CMK (cell line): ENCODE measurements around the gene EIF2A.
"Not testable (repeated sequence)": the region's sequence is repeated elsewhere in the genome, so short reads cannot be mapped to it uniquely, and the experiment has no call there.

Experiments
- DNase-seq: peaks from one replicate; pipeline ENCODE4 v3.0.0-alpha.2; 2010; ENCODE audit warnings: low read depth

Gene EIF2A

DNA sequence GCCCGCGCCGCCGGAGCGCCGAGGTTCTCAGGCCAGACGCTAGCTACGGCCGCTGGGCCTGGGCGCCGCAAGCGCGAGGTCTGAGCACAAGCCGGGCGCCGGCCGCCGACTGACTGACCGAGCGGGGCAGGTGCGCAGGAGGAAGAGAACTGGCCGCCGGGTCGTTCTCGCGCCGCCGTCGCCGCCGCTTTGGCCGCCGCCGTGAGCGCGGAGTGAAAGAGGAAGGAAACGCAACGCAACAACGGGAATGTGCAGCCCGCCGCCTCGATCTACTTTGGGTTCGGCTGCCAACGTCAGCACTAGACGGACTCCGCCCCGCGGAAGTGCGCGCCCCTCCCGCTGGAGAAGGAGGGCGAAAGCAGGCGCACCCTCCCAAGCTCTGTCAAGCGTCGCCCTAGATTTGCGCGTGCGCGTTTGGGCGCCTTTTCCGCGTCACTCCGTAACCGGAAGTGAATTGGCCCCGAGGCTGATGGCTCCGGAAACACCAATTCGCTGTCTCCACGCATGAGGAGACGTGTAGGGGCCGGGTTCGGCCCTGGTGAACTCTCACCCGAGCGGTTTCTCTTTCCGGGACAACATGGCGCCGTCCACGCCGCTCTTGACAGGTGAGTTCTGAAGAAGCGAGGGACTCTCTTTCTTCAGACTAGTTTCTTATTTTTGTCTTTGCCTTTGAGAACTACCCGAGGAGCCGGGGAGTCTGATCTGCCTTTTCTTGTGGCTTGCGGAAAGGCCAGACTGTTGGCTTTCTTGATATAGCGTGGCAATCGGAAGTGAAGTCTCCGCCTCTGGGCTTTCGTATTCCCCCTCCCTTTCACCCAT, at the start of gene EIF2A, which contains the start of gene SERP1:
TSS of gene EIF2A (plus strand) at position 562 of the 819 bp plus-strand sequence. CDS start at position 578, 16 bp downstream.
TSS of gene SERP1 (minus strand) at position 271 of the 819 bp plus-strand sequence. CDS start 361 bp downstream, outside the sequence.
- DNase-seq: peak; percentile 87

DNA sequence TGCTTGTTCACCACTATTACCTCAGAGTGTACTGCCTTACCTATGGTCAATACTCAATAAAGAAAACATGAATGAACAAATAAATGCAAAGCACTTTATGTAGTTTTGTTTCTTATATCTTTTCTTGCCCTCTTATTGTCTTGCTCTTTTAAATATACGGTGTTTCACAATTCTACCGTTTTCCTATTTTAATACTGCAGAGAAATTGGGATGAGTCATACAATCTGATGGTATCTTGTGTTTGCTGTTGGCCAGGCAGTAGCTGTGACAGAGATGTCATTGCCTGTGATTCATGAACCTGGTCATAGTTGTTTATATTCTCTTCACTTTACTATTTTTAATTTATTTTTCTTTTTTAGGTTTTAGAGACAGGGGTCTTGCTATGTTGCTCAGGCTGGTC, 48.6 kb upstream of the EIF2A start:
- no peak for DNase-seq

DNA sequence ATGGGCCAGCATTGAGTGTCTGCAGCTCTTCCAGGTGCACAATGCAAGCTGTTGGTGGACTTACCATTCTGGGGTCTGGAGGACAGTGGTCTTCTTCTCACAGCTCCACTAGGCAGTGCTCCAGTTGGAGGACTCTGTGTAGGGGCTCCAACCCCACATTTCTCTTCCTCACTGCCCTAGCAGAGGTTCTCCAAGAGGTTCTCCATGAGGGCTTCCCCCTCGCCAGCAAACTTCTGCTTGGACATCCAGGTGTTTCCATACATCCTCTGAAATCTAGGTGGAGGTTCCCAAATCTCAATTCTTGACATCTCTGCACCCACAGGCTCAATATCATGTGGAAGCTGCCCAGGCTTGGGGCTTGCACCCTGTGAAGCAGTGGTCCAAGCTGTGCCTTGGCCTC, 45.6 kb upstream of the EIF2A start:
- not testable (repeated sequence) for DNase-seq

GRCh38 chr3:150503402-150504099, 43.0 kb upstream of the EIF2A start:
- DNase-seq: no peak

- DNase-seq: no peak
Measured at GRCh38 chr3:150504483-150504882, 42.1 kb upstream of the EIF2A start.

DNA sequence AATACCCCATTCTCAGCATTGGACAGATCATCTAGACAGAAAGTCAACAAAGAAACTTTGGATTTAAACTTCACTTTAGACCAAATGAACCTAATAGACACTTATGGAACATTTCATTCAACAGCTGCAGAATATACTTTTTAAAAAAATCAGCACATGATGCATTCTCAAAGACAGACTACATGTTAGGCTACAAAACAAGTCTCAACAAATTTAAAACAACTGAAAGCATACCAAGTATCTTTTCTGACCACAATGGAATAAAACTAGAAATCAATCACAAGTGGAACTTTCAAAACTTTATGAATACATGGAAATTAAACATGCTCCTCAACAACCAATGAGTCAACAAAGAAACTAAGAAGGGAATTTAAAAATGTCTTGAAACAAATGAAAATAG, 38.2 kb upstream of the EIF2A start:
- no peak for DNase-seq

GRCh38 chr3:150509780-150510179, 36.8 kb upstream of the EIF2A start:
- no peak for DNase-seq

DNA sequence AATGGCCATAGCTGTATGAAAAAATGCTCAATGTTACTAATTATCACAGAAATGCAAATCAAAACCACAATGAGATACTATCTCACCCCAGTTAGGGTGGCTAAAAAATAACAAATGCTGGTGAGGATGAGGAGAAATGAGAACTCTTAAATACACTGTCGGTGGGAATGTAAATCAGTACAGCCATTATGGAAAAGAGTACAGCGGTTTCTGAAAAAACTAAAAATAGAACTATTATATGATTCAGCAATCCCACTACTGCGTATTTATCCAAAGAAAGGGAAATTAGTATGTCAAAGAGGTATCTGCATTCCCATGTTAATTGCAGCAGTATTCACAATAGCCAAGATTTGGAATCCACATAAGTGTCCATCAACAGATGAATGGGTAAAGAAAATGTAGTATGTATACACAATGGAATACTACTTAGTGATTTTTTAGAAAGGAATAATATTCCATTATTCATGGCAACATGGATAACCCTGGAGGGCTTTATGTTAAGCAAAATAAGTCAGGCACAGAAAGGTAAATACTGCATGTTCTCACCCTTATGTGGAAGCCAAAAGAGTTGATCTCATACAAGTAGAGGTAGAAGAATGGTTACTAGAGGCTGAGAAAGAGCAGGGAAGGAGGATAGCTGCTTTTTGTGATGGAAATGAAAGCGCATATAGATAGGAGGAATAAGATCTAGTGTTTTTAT, 35.3 kb upstream of the EIF2A start:
- no peak for DNase-seq

- no peak for DNase-seq
Measured at GRCh38 chr3:150515210-150515609, 31.4 kb upstream of the EIF2A start.

GRCh38 chr3:150519026-150519425, 27.6 kb upstream of the EIF2A start:
- DNase-seq: no peak

DNA sequence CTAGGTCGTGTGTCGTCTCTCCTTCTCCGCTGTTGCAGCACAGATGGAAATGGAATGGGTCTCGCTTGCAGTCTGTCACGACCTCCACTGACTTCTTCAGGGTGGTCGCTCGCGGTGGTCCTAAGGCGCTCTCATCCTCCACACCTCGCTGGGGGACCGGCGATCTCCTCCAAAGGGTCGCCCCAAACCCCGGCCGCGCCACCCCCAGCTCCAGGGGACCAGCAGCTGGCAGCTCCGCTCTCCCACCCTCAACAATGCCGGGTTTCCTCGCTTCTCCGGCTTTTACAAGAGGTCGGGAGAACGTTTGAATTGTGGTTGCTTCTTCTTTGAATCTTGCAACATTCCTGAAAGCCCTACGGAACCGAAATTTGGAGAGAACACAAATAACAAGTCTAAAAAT, 26.2 kb upstream of the EIF2A start:
- DNase-seq: no peak

GRCh38 chr3:150521463-150521862, 25.1 kb upstream of the EIF2A start:
- no peak for DNase-seq

GRCh38 chr3:150523538-150523937, 23.0 kb upstream of the EIF2A start:
- DNase-seq: no peak

DNA sequence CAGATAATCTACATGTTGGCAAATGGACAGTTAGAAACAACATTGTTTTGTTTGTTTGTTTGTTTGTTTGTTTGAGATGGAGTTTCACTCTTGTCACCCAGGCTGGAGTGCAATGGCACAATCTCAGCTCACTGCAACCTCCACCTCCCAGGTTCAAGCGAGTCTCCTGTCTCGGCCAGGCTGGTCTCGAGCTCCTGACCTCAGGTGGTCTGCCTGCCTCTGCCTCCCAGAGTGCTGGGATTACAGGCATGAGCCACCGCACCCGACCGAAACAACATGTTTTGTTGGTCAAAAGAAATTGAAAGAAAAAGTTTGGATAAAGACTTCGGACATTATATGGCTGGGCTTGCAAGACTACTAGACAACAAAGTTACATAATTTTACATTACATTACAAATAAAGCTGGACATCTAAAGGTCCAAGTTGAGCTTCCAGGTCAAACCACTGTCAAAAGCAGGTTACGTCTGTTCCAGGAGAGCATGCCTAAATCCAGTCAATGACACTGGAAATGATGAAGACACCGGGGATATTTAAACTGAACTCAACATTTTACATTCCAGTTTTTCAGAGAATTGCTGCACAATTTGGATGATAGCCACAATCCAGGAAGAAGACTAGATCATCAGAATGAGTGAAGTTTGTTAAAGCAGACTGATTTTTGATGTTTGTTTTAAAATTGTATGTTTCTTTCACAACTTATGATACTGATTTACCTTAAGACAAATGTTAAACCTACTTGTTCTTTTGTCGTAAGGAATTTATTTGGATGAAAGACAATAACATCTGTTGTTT, 18.9 kb upstream of the EIF2A start:
- no peak for DNase-seq

DNA sequence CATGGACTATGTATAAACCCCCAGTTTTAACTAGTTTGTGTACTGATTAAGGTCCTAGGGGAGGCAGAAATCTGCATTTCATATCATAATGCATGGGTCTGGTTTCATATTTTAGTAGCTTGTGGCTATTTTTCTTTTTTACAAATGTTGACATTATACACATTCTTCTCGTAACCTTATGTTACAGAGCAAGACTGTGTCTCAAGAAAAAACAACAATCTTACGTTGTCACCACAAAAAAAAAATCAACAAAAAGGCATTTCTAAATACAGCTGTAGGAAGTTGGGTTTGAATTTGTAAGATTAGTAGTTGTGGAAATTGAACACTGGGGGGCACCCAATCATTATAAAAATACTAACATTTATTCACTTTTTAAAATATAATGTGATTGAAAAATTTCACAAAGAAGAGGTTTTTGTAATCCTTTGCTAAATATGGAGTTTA, 18.2 kb upstream of the EIF2A start:
- no peak for DNase-seq

DNA sequence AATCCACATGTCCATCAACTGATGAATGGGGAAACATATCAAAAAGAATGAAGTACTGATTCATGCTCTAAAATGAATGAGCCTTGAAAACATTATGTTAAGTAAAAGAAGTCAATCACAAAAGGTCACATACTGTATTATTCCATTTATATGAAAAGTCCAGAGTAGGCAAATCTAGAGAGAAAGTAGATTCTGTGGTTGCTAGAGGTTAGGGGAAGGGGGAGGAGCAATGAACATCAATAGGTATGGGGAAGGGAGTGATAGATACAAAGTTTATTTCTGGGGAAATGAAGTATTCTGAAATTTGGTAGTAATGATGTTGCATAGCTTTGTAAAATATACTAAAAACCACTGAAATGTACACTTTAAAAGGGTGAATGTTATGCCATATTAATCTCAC, 14.8 kb upstream of the EIF2A start:
- DNase-seq: no peak

DNA sequence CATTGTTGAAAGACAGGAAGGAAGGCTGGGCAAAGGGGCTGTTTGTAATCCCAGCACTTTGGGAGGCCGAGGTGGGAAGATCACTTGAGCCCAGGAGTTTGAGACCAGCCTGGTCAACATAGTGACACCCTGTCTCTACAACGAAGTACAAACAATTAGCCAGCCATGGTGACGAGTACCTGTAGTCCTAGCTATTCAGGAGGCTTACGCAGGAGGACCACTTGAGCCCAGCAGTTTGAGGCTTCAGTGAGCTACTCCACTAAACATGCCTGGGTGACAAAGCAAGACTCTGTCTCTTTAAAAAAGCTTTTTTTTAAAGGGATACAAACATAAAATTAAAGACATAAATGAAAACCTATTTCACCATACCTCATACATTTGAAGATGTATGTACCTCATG, 11.4 kb upstream of the EIF2A start:
- no peak for DNase-seq

GRCh38 chr3:150538324-150539208, 8.0 kb upstream of the EIF2A start:
- no peak for DNase-seq

DNA sequence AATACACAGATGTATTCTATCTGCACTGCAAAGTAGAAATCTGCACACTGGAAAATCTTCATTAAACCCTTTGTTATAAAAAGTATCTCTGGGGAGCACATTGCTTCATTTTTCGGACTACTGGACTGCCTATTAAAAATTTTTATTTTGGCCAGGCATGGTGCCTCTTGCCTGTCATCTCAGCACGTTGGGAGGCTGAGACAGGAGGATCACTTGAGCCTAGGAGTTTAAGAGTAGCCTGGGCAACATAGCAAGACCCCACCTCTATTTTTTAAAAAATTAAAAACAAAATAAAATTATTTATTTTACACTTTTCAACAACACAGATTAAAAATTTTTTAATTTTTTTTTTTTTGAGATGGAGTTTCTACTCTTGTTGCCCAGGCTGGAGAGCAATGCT, 6.3 kb upstream of the EIF2A start:
- DNase-seq: no peak

DNA sequence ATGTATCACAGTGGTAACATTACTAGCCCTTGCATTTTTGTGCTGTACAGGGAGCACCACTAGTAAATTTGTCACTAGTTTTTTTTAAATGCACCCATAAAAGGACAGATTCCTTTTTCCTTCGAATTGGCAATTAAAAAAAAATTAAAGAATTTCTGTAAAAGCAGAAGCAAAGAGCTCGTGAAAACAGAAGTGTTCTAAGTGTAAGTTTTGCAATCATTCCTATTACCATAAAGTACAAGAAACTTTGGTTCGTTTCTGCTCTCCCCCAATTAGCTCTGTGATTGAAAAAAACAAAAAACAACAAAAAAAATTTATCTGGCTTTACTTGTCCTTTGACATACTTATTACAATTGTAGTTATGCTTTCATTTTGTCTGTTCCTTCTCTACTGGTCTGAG, 5.6 kb upstream of the EIF2A start:
- no peak for DNase-seq

DNA sequence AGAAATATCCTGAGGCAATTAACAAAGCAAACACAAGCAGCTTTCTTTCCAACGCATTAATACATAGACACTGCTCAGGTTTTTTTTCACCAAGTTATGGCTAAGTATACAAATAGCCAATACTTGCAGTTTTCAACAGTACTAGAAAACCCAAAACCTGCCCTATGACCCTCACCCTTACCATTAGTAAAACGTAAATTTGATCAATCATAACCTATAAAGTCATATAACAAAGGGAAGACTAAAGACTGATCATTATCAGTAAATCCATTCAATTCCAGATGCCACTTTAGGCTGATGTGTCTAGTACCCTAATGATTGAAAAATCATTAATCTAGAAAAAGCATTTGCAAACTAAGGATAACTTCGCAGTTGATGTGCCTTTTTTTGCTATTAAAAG, 3.5 kb upstream of the EIF2A start:
- no peak for DNase-seq
